Sigmoid colon (tissue), 4 donors: ENCODE measurements around the gene NELFA.

ENCODE experiments used
- POLR2A ChIP-seq, 2 donors: fragments of 450-650 bp; IDR thresholded peaks; one replicate each; pipeline ENCODE4 v1.6.1; 2016; ENCODE audit warnings: antibody characterized with exemption in 2 of 2, mild to moderate bottlenecking in 2 of 2, moderate library complexity in 2 of 2
- POLR2AphosphoS5 ChIP-seq, 4 donors: sonication (generic); formaldehyde crosslinking; IDR thresholded peaks; one replicate each; pipeline ENCODE4 v1.6.1; 2017; ENCODE audit warnings: antibody characterized with exemption in 4 of 4
- TF ChIP-seq, protein P1 (sequence below), 4 experiments: fragments of 450-650 bp in 3 of 4; fragments of 200-600 bp in 1 of 4; IDR thresholded peaks; one replicate each; pipeline ENCODE4 v1.5.1; 2016 to 2019; ENCODE audit warnings: antibody characterized with exemption in 4 of 4, mild to moderate bottlenecking in 3 of 4, moderate library complexity in 2 of 4

DNA sequence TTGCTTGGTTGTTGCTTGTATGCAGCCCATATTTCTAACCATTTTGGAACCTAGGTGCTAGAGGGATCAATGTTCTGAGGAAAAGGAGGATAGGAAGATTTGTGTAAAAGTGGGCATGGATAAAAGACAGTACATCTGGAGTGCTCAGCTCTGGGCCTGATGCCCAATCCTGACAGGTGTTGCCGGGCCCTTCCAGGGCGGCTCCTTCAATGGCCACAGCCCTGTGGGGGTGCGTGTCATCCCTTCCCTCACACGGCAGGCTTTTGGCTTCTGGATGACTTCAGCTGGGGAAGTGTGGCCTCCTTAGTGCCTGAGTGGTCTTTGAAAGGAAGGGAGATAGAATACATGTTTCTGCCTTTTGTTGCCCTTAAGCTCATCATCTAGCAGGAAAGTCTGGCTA lies 47.2 kb downstream of the NELFA start:
- TF ChIP-seq, protein P1, sequence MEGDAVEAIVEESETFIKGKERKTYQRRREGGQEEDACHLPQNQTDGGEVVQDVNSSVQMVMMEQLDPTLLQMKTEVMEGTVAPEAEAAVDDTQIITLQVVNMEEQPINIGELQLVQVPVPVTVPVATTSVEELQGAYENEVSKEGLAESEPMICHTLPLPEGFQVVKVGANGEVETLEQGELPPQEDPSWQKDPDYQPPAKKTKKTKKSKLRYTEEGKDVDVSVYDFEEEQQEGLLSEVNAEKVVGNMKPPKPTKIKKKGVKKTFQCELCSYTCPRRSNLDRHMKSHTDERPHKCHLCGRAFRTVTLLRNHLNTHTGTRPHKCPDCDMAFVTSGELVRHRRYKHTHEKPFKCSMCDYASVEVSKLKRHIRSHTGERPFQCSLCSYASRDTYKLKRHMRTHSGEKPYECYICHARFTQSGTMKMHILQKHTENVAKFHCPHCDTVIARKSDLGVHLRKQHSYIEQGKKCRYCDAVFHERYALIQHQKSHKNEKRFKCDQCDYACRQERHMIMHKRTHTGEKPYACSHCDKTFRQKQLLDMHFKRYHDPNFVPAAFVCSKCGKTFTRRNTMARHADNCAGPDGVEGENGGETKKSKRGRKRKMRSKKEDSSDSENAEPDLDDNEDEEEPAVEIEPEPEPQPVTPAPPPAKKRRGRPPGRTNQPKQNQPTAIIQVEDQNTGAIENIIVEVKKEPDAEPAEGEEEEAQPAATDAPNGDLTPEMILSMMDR (IDR thresholded peaks at IDR 0.05): no peak
- TF ChIP-seq POLR2A (IDR thresholded peaks at IDR 0.05) (no peak), POLR2AphosphoS5 (IDR thresholded peaks at IDR 0.05) (no peak)
